Posterior cingulate gyrus (tissue), 11 donors: Measurements from ENCODE around the gene DHX35.

Experiments
- DNase-seq, 10 donors: peaks; one replicate each; pipeline versions ENCODE4 v3.0.0 to v3.0.0-alpha.2; 2020 to 2021; ENCODE audit warnings: mixed read lengths in 3 of 10
- intact Hi-C: fragments of 100-400 bp; cut with DNase I; formaldehyde crosslinking; loops from one replicate; pipeline ENCODE4 v1.15.1; 2023

The DHX35 gene

GRCh38 chr20:39048000-39048696 is 86.0 kb downstream of the DHX35 start:
- peak; percentile 63 to 97 (median 86) for DNase-seq
- intact Hi-C loops: loop anchor here (1.0 to 2.0 kb wide), 2 partner anchors 122 to 399 kb away; partner anchors contain the start of gene FAM83D

- DNase-seq: no peak
- intact Hi-C loops: loop anchor here (2.0 kb wide), 1 partner anchor 400 kb away; no protein-coding TSS in a partner anchor
These were observed 87.0 kb downstream of the DHX35 start for GRCh38 chr20:39049148-39049547.

- DNase-seq: peak; percentile 63 to 97 (median 80)
- intact Hi-C loops: loop anchor here (1.0 to 2.0 kb wide), 2 partner anchors 31 to 401 kb away; no protein-coding TSS in a partner anchor
These were observed 87.8 kb downstream of the DHX35 start for GRCh38 chr20:39049684-39050554.

GRCh38 chr20:39050555-39050902 is 88.4 kb downstream of the DHX35 start:
- intact Hi-C loops: loop anchor here (1.0 kb wide), 1 partner anchor 31 kb away; no protein-coding TSS in a partner anchor
- DNase-seq: no peak

- intact Hi-C loops: no loop called here
These were observed 90.5 kb downstream of the DHX35 start for GRCh38 chr20:39052676-39053075.

GRCh38 chr20:39057143-39057542 is 95.0 kb downstream of the DHX35 start:
- intact Hi-C loops: no loop called here
- DNase-seq: no peak

More at GRCh38 chr20:39052676-39053075, 90.5 kb downstream of the DHX35 start:
- no peak for DNase-seq

- intact Hi-C loops: no loop called here
- DNase-seq: no peak
These were observed 95.8 kb downstream of the DHX35 start for GRCh38 chr20:39057911-39058310.

GRCh38 chr20:39059036-39059435 is 96.9 kb downstream of the DHX35 start:
- DNase-seq: no peak
- intact Hi-C loops: no loop called here

GRCh38 chr20:39066471-39067242 is 104.5 kb downstream of the DHX35 start:
- DNase-seq: no peak
- intact Hi-C loops: no loop called here

GRCh38 chr20:39067526-39068216 is 105.5 kb downstream of the DHX35 start:
- no peak for DNase-seq
- intact Hi-C loops: no loop called here

GRCh38 chr20:39069976-39070375 is 107.8 kb downstream of the DHX35 start:
- no peak for DNase-seq
- intact Hi-C loops: no loop called here

GRCh38 chr20:39070484-39071231 is 108.5 kb downstream of the DHX35 start:
- intact Hi-C loops: no loop called here
- DNase-seq: no peak

- intact Hi-C loops: no loop called here
- no peak for DNase-seq
These were observed 110.0 kb downstream of the DHX35 start for GRCh38 chr20:39072132-39072531.

- intact Hi-C loops: no loop called here
- no peak for DNase-seq
These were observed 110.5 kb downstream of the DHX35 start for GRCh38 chr20:39072653-39073052.

- intact Hi-C loops: no loop called here
- DNase-seq: no peak
These were observed 113.6 kb downstream of the DHX35 start for GRCh38 chr20:39075731-39076130.

- DNase-seq: peak in 1 of 10 donors; percentile 61
- intact Hi-C loops: no loop called here
These were observed 114.8 kb downstream of the DHX35 start for GRCh38 chr20:39076958-39077357.

- intact Hi-C loops: no loop called here
- no peak for DNase-seq
These were observed 118.2 kb downstream of the DHX35 start for GRCh38 chr20:39080326-39080725.

GRCh38 chr20:39081255-39081654 is 119.1 kb downstream of the DHX35 start:
- DNase-seq: peak; percentile 79 to 97 (median 92)
- intact Hi-C loops: loop anchor here (1.0 kb wide), 1 partner anchor 31 kb away; no protein-coding TSS in a partner anchor
